GM19025 (cell line): Measurements from ENCODE around the gene YWHAH.
"Not testable (repeated sequence)": the region's sequence is repeated elsewhere in the genome, so short reads cannot be mapped to it uniquely, and the experiment has no call there.

ENCODE experiments used
- ATAC-seq: cut with Tn5 transposase; IDR thresholded peaks from one replicate; pipeline ENCODE4 v1.9.1; 2021; ENCODE audit warnings: mild to moderate bottlenecking, low read depth, moderate library complexity; ENCODE audit not compliant: unreplicated experiment

YWHAH gene

GRCh38 chr22:31977141-31977841 is 33.0 kb downstream of the YWHAH start:
- no peak for ATAC-seq

- ATAC-seq: no peak
These were observed 33.6 kb downstream of the YWHAH start for GRCh38 chr22:31977939-31978338.

- ATAC-seq: no peak
These were observed 36.3 kb downstream of the YWHAH start for GRCh38 chr22:31980628-31981027.

GRCh38 chr22:31981976-31982375 is 37.6 kb downstream of the YWHAH start:
- ATAC-seq: not testable (repeated sequence)

- no peak for ATAC-seq
These were observed 39.7 kb downstream of the YWHAH start for GRCh38 chr22:31983911-31984656.

GRCh38 chr22:31987218-31987617 is 42.9 kb downstream of the YWHAH start:
- no peak for ATAC-seq

- no peak for ATAC-seq
These were observed 46.9 kb downstream of the YWHAH start for GRCh38 chr22:31991102-31991839.

GRCh38 chr22:31995046-31995445 is 50.7 kb downstream of the YWHAH start:
- ATAC-seq: no peak

- ATAC-seq: no peak
These were observed 51.5 kb downstream of the YWHAH start for GRCh38 chr22:31995807-31996206.

- ATAC-seq: no peak
These were observed 54.5 kb downstream of the YWHAH start for GRCh38 chr22:31998784-31999385.

- no peak for ATAC-seq
These were observed 55.8 kb downstream of the YWHAH start for GRCh38 chr22:32000181-32000580.

- no peak for ATAC-seq
These were observed 61.1 kb downstream of the YWHAH start for GRCh38 chr22:32005453-32005852.
